SIG-M5 treated with dmso at 0.1 percent for 504 hours (cell line): ENCODE data around the gene KIAA0319L.

Source experiments
- DNase-seq: peaks from one replicate; lab custom pipeline; 2025; ENCODE audit not compliant: unreplicated experiment; lab: John Stamatoyannopoulos, UW

The KIAA0319L gene

GRCh38 chr1:35539073-35539823, 18.0 kb downstream of the KIAA0319L start:
- DNase-seq: no peak

GRCh38 chr1:35537806-35538205, 19.4 kb downstream of the KIAA0319L start:
- no peak for DNase-seq

GRCh38 chr1:35536556-35537162, 20.5 kb downstream of the KIAA0319L start:
- no peak for DNase-seq

- DNase-seq: no peak
These were observed 22.0 kb downstream of the KIAA0319L start for GRCh38 chr1:35535243-35535642.

GRCh38 chr1:35533586-35533985, 23.6 kb downstream of the KIAA0319L start:
- DNase-seq: no peak

GRCh38 chr1:35532497-35533223, 24.5 kb downstream of the KIAA0319L start:
- no peak for DNase-seq

- DNase-seq: no peak
These were observed 25.8 kb downstream of the KIAA0319L start for GRCh38 chr1:35531368-35531767.

- no peak for DNase-seq
These were observed 26.3 kb downstream of the KIAA0319L start for GRCh38 chr1:35530946-35531345.

- no peak for DNase-seq
These were observed 27.0 kb downstream of the KIAA0319L start for GRCh38 chr1:35530168-35530567.

GRCh38 chr1:35524106-35524505, 33.1 kb downstream of the KIAA0319L start:
- DNase-seq: no peak

- DNase-seq: no peak
These were observed 37.8 kb downstream of the KIAA0319L start for GRCh38 chr1:35519432-35519831.

- DNase-seq: no peak
These were observed 39.0 kb downstream of the KIAA0319L start for GRCh38 chr1:35518183-35518582.

- no peak for DNase-seq
These were observed 45.9 kb downstream of the KIAA0319L start for GRCh38 chr1:35511305-35511704.

GRCh38 chr1:35509558-35509957, 47.6 kb downstream of the KIAA0319L start:
- DNase-seq: no peak

- no peak for DNase-seq
These were observed 49.3 kb downstream of the KIAA0319L start for GRCh38 chr1:35507947-35508346.

GRCh38 chr1:35506960-35507912, 50.0 kb downstream of the KIAA0319L start:
- no peak for DNase-seq

GRCh38 chr1:35505911-35506798, 51.0 kb downstream of the KIAA0319L start:
- DNase-seq: peak; percentile 38

- DNase-seq: no peak
These were observed 55.0 kb downstream of the KIAA0319L start for GRCh38 chr1:35502242-35502641.

- no peak for DNase-seq
These were observed 56.8 kb downstream of the KIAA0319L start for GRCh38 chr1:35500439-35500838.

- DNase-seq: no peak
These were observed 57.5 kb downstream of the KIAA0319L start for GRCh38 chr1:35499652-35500176.
